Stomach (tissue), 4 donors: ENCODE data around the gene RUBCN.
"Not testable (repeated sequence)": the region's sequence is repeated elsewhere in the genome, so short reads cannot be mapped to it uniquely, and the experiment has no call there.

ENCODE experiments used
- EP300 ChIP-seq: sonication (generic); formaldehyde crosslinking; IDR thresholded peaks from one replicate; pipeline ENCODE4 v1.6.1; 2017; ENCODE audit warnings: antibody characterized with exemption
- POLR2A ChIP-seq, 4 donors: fragments of 450-650 bp; IDR thresholded peaks; one replicate each; pipeline ENCODE4 v1.6.1; 2016; ENCODE audit warnings: antibody characterized with exemption in 4 of 4, control low read depth in 2 of 4, mild to moderate bottlenecking in 1 of 4, moderate library complexity in 1 of 4
- POLR2AphosphoS5 ChIP-seq, 3 donors: sonication (generic); formaldehyde crosslinking; IDR thresholded peaks; one replicate each; pipeline ENCODE4 v1.6.1; 2016; ENCODE audit warnings: antibody characterized with exemption in 3 of 3
- TF ChIP-seq, protein P1 (sequence below), 7 experiments: fragments of 450-650 bp in 4 of 7; fragments of 200-600 bp in 3 of 7; sonication (generic) in 3 of 7; IDR thresholded peaks; one replicate each; pipeline ENCODE4 v1.5.1; 2016 to 2019; ENCODE audit warnings: antibody characterized with exemption in 7 of 7, control low read depth in 2 of 7, mild to moderate bottlenecking in 1 of 7

DNA sequence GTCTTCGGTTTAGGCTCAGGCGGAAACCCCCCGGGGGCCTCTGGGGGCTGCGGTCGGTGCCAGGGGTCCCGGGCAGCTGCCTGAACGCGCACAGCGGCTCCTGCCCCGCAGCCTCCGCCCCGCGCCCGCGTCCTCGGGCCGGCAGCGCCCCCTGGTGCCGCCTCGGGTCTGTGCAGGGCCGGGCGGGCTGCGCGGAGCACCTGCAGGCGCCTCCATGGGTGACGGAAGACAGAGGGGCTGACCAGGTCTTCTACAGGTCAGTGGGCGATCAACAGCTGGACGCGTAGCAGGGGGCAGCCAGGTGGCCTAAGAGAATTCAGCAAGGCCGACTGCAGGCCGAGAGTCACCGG is 71.6 kb downstream of the RUBCN start:
- TF ChIP-seq, protein P1, sequence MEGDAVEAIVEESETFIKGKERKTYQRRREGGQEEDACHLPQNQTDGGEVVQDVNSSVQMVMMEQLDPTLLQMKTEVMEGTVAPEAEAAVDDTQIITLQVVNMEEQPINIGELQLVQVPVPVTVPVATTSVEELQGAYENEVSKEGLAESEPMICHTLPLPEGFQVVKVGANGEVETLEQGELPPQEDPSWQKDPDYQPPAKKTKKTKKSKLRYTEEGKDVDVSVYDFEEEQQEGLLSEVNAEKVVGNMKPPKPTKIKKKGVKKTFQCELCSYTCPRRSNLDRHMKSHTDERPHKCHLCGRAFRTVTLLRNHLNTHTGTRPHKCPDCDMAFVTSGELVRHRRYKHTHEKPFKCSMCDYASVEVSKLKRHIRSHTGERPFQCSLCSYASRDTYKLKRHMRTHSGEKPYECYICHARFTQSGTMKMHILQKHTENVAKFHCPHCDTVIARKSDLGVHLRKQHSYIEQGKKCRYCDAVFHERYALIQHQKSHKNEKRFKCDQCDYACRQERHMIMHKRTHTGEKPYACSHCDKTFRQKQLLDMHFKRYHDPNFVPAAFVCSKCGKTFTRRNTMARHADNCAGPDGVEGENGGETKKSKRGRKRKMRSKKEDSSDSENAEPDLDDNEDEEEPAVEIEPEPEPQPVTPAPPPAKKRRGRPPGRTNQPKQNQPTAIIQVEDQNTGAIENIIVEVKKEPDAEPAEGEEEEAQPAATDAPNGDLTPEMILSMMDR (IDR thresholded peaks at IDR 0.05) = not testable (repeated sequence)
- not testable (repeated sequence) for TF ChIP-seq POLR2A (IDR thresholded peaks at IDR 0.05); EP300; POLR2AphosphoS5 (IDR thresholded peaks at IDR 0.05)
